LNCAP (cell line): ENCODE measurements around the gene REN.

Source experiments
- TF ChIP-seq, protein P1 (sequence below): fragments of 450-650 bp; IDR thresholded peaks from 2 replicates; pipeline ENCODE4 v1.5.1; 2017; ENCODE audit warnings: mild to moderate bottlenecking

REN gene

DNA sequence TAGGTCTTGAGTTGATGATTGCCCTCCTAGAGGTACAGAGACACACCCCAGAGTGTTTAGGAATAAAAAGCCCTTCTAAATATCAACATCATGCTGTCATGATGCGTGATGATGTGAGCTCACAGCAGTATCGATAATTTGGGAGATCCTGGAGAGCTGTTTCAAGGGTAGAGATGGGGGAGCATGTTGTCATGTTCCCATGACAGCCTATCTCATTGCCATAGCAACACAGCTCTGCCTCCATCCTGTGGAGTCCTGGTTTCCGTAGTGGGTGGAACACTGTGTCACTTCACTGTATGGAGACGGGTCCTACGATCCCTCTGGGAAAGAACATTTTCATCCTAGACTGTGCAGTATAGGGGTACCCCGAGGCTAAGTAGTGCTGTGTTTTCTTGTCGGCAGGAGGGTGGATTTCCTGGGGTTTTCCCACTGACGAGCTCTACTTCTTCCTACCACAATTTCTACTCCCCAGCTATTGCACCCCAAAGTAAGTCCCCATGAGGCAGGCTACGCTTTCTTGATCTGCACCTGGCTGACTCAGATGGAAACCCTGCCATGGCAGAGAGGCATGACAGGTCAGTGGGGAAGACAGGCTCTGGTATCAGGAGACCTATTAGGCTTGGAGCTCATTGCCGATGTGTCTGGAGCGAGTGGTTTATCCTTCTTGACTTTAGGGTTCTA is 23.0 kb upstream of the REN start:
- TF ChIP-seq, protein P1, sequence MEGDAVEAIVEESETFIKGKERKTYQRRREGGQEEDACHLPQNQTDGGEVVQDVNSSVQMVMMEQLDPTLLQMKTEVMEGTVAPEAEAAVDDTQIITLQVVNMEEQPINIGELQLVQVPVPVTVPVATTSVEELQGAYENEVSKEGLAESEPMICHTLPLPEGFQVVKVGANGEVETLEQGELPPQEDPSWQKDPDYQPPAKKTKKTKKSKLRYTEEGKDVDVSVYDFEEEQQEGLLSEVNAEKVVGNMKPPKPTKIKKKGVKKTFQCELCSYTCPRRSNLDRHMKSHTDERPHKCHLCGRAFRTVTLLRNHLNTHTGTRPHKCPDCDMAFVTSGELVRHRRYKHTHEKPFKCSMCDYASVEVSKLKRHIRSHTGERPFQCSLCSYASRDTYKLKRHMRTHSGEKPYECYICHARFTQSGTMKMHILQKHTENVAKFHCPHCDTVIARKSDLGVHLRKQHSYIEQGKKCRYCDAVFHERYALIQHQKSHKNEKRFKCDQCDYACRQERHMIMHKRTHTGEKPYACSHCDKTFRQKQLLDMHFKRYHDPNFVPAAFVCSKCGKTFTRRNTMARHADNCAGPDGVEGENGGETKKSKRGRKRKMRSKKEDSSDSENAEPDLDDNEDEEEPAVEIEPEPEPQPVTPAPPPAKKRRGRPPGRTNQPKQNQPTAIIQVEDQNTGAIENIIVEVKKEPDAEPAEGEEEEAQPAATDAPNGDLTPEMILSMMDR: no peak

DNA sequence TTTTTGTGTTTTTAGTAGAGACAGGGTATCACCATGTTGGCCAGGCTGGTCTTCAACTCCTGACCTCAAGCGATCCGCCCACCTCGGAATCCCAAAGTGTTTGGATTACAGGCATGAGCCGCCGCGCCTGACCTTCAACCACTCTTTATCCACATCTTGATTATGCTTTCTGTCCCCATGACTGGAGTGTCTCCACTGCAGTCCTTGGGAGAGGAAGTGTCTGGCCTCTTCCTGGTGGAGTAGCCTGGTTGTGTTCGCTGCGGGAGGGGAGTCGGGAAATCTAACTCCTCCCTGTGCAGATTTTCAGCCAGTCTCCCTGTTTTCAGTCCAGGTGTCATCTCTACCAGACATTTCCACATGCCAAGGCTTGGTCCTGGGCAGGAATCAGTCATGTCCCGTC is 20.5 kb upstream of the REN start:
- TF ChIP-seq, protein P1: no peak

DNA sequence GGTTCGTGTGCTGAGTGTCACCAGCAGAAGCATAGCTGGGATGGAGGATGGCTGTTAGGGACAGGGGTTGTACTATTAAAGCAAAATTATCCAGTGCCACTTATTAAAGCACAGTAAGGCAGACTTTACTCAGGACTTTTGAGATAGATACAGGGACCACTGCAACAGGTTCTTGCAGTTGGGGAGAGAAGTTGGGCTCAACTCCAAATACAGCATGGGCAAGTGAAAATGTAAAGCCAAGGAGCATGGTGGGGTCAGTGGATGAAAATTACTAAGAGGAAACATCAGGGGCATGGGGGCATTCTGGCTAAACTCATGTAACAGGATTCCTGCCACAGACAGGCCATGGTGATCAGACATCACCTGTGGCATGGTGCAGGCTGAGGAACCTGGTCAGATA is 15.0 kb upstream of the REN start:
- TF ChIP-seq, protein P1: no peak

DNA sequence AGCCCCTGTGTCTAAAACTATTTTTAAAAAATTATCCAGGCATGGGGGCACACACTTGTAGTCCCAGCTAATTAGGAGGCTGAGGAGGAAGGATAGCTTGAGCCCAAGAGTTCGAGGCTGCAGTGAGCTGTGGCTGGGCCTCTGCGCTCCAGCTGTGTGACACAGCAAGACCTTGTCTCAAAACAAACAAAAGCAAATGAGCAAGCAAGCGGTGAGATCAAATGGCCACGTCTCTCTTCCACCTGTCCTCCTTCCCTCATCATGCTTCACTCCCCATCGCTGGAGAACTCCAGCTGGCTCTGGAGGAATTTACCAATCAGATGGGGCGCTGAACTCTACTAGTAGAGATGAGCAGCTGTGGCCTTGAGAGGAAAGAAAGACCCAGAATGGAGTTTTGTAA is 14.0 kb upstream of the REN start:
- TF ChIP-seq, protein P1: no peak

DNA sequence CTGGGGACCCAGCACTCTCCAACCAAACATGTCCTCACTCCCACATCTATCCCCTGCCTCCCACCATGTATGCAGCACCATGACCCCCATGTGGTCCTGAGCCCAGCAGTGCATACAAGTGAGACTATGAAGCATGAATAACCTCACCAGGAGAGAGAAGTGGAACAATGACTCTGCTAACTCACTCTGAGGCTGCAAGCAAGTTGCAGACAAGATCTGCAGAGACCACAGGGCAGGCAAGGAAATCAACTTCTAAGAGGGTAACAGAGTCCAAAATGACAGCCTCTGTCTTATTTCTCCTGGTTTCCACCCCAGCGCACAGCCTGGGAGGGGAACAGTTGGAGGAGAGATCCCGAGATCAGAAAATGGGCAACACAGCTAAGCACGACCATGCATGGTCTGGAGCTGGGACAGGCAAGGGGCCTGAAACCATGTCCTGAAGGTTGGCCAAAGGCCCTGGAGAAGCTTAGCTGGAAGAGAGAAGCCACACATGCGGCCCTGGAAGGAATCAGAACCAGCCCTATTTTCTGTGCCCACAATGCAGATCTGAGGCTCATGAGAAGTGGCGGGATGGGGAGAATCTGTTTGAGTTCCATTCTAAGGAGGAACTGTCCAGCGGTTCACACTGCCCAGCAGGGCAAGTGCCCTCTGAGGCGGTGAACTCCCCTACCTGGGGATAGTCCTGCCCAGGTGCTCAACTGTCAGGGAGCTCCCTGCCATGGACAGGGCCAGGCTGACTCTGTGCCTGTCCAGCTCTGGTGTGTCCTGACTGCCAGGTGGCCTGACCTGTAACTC is 12.5 kb upstream of the REN start:
- TF ChIP-seq, protein P1: no peak

DNA sequence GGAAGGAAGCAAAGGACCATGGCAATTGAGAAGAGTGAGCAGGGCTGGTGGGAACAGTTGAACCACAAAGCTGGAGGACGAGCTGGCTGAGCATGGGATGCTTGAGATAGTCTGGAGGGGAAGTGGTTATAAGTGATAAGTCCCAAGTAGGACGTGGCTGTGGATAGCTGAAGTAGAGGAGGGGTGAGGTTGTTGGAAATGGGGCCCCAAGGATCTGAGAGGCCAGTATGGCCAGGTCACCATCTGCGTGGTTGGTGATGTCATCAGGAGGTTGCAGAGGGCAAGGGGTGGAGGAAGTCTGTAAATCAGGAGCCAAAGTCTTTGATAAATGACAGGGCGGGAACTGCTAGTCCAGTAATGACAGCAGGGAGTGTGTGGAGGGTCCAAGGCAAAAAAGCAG is 11.0 kb upstream of the REN start:
- TF ChIP-seq, protein P1: no peak

DNA sequence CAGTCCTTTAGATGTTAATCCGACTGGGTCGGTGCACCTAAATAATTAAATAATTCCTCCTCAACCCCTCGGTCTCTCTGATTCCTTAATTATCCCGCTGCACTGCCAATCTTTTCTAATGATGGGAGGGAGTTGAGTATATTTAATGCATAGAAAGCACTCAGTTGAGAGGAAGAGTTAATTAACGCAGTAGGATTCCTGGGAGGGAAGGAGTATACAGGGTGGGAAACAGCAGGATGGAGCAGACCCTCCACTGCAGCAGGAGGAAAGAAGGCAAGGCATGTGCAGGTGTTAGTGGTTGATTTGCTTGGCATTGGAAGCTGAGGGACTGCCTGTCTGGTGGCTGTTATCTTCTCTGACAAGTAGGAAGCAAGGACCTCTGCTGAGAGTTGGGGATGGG is 9.9 kb upstream of the REN start:
- TF ChIP-seq, protein P1: no peak
